Endothelial cell of umbilical vein (primary cell): ENCODE measurements around the gene LRRTM3.

Source experiments
- CTCF ChIP-seq, 2 donors: IDR thresholded peaks; 1 replicate in 1 of 2; 2 replicates in 1 of 2; pipeline ENCODE4 v1.5.1; 2011; ENCODE audit warnings: low read length in 2 of 2, mild to moderate bottlenecking in 2 of 2, moderate library complexity in 2 of 2, control low read depth in 1 of 2, inconsistent platforms in 1 of 2, low read depth in 1 of 2; ENCODE audit not compliant: insufficient read depth in 1 of 2; ENCODE audit errors: extremely low read depth in 1 of 2
- EZH2 ChIP-seq: IDR thresholded peaks from 2 replicates; pipeline ENCODE4 v1.6.1; 2012; ENCODE audit warnings: borderline replicate concordance, low read depth, mild to moderate bottlenecking, moderate library complexity, low read length, inconsistent platforms; ENCODE audit not compliant: severe bottlenecking
- GATA2 ChIP-seq: IDR thresholded peaks from 2 replicates; pipeline ENCODE4 v1.7.0; 2011; ENCODE audit warnings: low read depth, mild to moderate bottlenecking, moderate library complexity, mixed read lengths, low read length; ENCODE audit not compliant: insufficient read length, insufficient read depth
- MYC ChIP-seq: IDR thresholded peaks from one replicate; pipeline ENCODE4 v1.6.1; 2011; ENCODE audit warnings: mild to moderate bottlenecking, low read depth, low read length
- POLR2A ChIP-seq: IDR thresholded peaks from 2 replicates; pipeline ENCODE4 v1.6.1; 2012; ENCODE audit warnings: low read depth, mild to moderate bottlenecking, control low read depth, low read length
- POLR2AphosphoS5 ChIP-seq: IDR thresholded peaks from 2 replicates; pipeline ENCODE4 v1.6.1; 2012; ENCODE audit warnings: low read depth, mild to moderate bottlenecking, control low read depth, low read length, moderate library complexity; ENCODE audit not compliant: insufficient read depth

- no peak for TF ChIP-seq CTCF (IDR thresholded peaks at IDR 0.05; ENCODE audit: extremely low read depth in 1 of 2, insufficient read depth in 1 of 2, low read depth in 1 of 2, low read length in 2 of 2)
- no peak for TF ChIP-seq POLR2A
- no peak for TF ChIP-seq EZH2
- TF ChIP-seq GATA2, result no peak
- no peak for TF ChIP-seq MYC
- no peak for TF ChIP-seq POLR2AphosphoS5
Observed at GRCh38 chr10:66964946-66965345, 39.1 kb downstream of the LRRTM3 start.
